Activated CD4-positive, alpha-beta T cell treated with anti-CD3 and anti-CD28 coated beads for 36 hours (primary cell): ENCODE data around the gene POU6F2. TPM values are rescaled to one million over a fixed set of nuclear protein-coding genes. Genes with fewer than 3 reads are reported as not detected.
A peak's percentile ranks its signal among the peaks of the same experiment; 100 is the strongest.

Experiments used
- ATAC-seq: fragments of 200-7000 bp; cut with Tn5 transposase; one replicate; pipeline ENCODE4 v1.10.0; 2021; ENCODE audit warnings: mild to moderate bottlenecking, moderate library complexity
- CTCF ChIA-PET: fragments of 350-600 bp; sonication (Branson Sonifier 250); formaldehyde crosslinking; loops from one replicate; lab custom pipeline; 2021; ENCODE audit warnings: antibody characterized with exemption; lab: Charles Lee
- POLR2A ChIA-PET: fragments of 350-600 bp; sonication (Branson Sonifier 250); formaldehyde crosslinking; loops from one replicate; lab custom pipeline; 2021; ENCODE audit warnings: antibody characterized with exemption, inconsistent platforms; lab: Charles Lee
- DNase-seq: peaks from one replicate; pipeline ENCODE4 v3.0.0-alpha.2; 2020
- H3K27ac Mint-ChIP-seq: one replicate; pipeline ENCODE4 v1.8.0; 2021; ENCODE audit warnings: mixed read lengths
- H3K27me3 Mint-ChIP-seq: one replicate; pipeline ENCODE4 v1.8.0; 2021; ENCODE audit warnings: mixed read lengths
- H3K36me3 Mint-ChIP-seq: one replicate; pipeline ENCODE4 v1.8.0; 2021; ENCODE audit warnings: low read depth, mixed read lengths
- H3K4me1 Mint-ChIP-seq: one replicate; pipeline ENCODE4 v1.8.0; 2021; ENCODE audit warnings: mixed read lengths
- H3K4me3 Mint-ChIP-seq: one replicate; pipeline ENCODE4 v1.8.0; 2021; ENCODE audit warnings: mild to moderate bottlenecking, moderate library complexity, mixed read lengths
- H3K9me3 Mint-ChIP-seq: one replicate; pipeline ENCODE4 v1.8.0; 2021; ENCODE audit warnings: low read depth, mixed read lengths
- intact Hi-C, 2 experiments: fragments of 100-400 bp; cut with DNase I in 1 of 2; cut with micrococcal nuclease in 1 of 2; formaldehyde crosslinking; loops; one replicate each; pipeline versions ENCODE4 v1.14.2 to v1.15.1; 2022 to 2024; cut with DNase I, micrococcal nuclease
- total RNA-seq, 2 experiments: library from RNA; stranded (reverse); gene quantifications; one replicate each; pipeline ENCODE4 v1.2.3, GENCODE V29; 2021

Gene POU6F2
- total RNA-seq, 2 experiments from 2014 or later: not detected

DNA sequence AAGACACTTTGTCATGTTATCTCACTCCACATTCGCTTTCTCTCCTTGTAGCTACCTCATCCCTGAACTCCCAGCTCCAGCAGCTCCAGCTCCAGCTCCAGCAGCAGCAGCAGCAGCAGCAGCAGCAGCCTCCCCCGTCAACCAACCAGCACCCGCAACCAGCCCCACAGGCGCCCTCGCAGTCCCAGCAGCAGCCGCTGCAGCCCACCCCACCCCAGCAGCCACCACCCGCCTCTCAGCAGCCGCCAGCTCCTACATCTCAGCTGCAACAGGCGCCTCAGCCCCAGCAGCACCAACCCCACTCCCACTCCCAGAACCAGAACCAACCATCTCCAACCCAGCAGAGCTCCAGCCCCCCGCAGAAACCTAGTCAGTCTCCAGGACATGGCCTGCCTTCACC is 361.9 kb downstream of the POU6F2 start:
- no peaks in the 10 kb centered on the region for H3K4me1 Mint-ChIP-seq
- H3K4me3 Mint-ChIP-seq: no peak overlapping the region

DNA sequence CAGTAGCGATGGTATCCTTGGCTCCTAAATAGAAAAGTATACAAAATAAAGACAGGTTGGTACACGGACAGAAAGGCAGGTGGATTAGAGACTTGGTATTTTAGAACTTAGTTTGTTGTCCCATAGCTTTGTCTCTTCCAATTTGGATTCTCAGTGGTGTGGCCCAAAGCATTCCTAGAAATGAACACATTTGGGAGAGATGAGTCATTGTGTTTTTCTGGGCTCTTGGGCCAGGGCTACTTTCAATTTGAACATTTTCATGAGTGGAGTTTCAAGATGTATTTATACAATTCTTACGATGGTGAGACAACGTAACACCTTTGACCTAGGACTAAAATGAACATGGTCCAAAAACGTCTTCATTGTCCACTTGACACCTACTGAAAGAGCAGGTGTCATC is 363.4 kb downstream of the POU6F2 start:
- Mint-ChIP-seq H3K4me1 (no peaks in the 10 kb centered on the region), H3K9me3 (no peaks in the 10 kb centered on the region), H3K27ac (no peak overlapping the region), H3K36me3 (no peaks in the 10 kb centered on the region), H3K27me3 (peaks cover 11% of the 10 kb centered on the region), H3K4me3 (no peak overlapping the region)
- ChIA-PET POLR2A (no interaction called here), CTCF (interaction anchor here (0.5 kb wide), 1 partner anchor 295 kb away, joined by 3 read pairs; no protein-coding TSS in a partner anchor)
- ATAC-seq: no peak
- intact Hi-C loops: no loop called here
- no peak for DNase-seq

More for the DNA sequence above, 361.9 kb downstream of the POU6F2 start:
- H3K27ac Mint-ChIP-seq: no peak overlapping the region
- CTCF ChIA-PET: no interaction called here
- H3K36me3 Mint-ChIP-seq: no peaks in the 10 kb centered on the region
- POLR2A ChIA-PET: no interaction called here
- intact Hi-C loops: no loop called here
- peaks cover 14% of the 10 kb centered on the region for H3K27me3 Mint-ChIP-seq
- ATAC-seq (no peak), DNase-seq (no peak)
- no peaks in the 10 kb centered on the region for H3K9me3 Mint-ChIP-seq

- no peaks in the 10 kb centered on the region for H3K36me3 Mint-ChIP-seq
- intact Hi-C loops: no loop called here
- peaks cover 8% of the 10 kb centered on the region for H3K27me3 Mint-ChIP-seq
- H3K9me3 Mint-ChIP-seq: no peaks in the 10 kb centered on the region
- no peak for DNase-seq
- POLR2A ChIA-PET: no interaction called here
- CTCF ChIA-PET: interaction anchor here (0.6 kb wide), 1 partner anchor 172 kb away, joined by 3 read pairs; no protein-coding TSS in a partner anchor
- no peaks in the 10 kb centered on the region for H3K4me1 Mint-ChIP-seq
- no peak for ATAC-seq
- H3K4me3 Mint-ChIP-seq: no peak overlapping the region
- H3K27ac Mint-ChIP-seq: no peak overlapping the region
Observed at GRCh38 chr7:39342763-39343162, 365.1 kb downstream of the POU6F2 start.

DNA sequence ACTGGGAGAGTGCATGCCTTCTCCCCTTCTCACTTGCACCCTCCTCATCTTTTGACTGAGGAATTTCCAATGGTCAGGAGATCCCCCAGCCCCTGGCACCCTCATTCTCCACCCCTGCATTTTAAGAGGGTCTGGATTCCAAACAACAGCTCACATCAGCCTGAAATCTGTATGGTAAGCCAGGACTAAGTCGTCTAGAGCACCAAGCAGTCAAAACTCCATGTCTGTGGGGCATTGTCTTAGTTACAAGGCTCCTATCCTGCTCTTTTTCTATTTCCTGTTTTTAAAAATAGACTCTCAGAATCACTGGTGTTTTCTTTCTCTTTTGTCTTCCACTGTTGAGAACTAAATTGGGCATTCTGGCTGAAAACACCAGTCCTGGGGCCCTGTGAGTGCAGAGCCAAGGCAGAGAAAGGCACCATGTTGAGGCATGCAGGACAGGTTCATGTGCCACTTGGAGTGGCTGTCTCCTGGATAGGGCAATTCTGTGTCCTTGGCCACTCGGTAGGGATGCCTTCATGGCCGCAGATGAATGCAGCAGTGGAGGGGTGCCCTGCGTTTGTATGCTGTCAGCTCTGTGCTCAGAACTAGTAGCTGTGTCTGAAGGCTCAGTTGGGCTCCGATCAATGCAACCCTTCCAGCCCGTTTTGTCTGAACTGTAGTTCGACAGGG is 371.9 kb downstream of the POU6F2 start:
- no peak overlapping the region for H3K27ac Mint-ChIP-seq
- POLR2A ChIA-PET: no interaction called here
- peaks cover 2% of the 10 kb centered on the region for H3K27me3 Mint-ChIP-seq
- DNase-seq (no peak), ATAC-seq (no peak)
- H3K4me1 Mint-ChIP-seq: no peaks in the 10 kb centered on the region
- intact Hi-C loops: no loop called here
- no peak overlapping the region for H3K4me3 Mint-ChIP-seq
- CTCF ChIA-PET: interaction anchor here (0.8 kb wide), 1 partner anchor 61 kb away, joined by 4 read pairs; no protein-coding TSS in a partner anchor
- H3K9me3 Mint-ChIP-seq: no peaks in the 10 kb centered on the region
- no peaks in the 10 kb centered on the region for H3K36me3 Mint-ChIP-seq

DNA sequence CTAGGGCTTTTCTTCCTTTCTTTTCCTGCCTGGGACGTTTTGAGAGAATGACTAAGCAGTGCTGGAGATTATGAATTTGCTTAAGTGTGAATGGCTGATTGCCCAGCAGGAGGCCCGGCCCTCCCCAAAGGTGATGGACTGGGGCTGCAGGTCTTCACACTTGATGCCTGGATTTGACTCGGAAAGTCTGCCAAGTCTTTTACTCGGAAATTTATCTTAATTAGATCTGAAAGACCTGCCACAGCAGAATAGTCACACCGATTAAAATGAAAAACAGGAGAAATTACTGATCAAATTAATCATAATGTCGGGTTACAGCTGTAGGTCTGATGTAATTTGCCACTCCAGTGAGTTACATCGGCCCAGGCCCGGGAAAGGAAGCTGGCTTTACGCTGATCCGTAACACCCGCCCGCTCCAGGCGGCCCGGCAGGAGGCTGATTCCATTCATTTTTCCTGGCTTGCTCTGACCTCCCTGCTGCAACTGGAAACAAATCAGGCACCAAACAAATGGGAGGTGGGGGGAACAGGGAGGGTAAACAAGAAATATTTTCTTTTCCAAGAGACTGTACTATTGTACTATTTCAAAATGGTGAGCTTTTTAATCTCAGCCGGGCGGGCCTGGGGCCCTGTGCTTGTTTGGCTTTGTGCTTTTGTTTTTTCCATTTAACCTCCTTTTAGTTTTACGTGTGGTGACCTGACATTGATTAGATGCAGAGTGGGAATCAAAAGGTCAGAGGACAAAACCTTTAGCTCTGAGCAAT is 376.1 kb downstream of the POU6F2 start:
- Mint-ChIP-seq H3K4me3 (no peak overlapping the region), H3K9me3 (no peaks in the 10 kb centered on the region)
- CTCF ChIA-PET: no interaction called here

GRCh38 chr7:39355664-39356063 is 378.0 kb downstream of the POU6F2 start:
- CTCF ChIA-PET: no interaction called here

More for the DNA sequence above, 376.1 kb downstream of the POU6F2 start:
- Mint-ChIP-seq H3K27me3 (no peaks in the 10 kb centered on the region), H3K36me3 (no peaks in the 10 kb centered on the region), H3K27ac (no peak overlapping the region), H3K4me1 (peaks cover 8% of the 10 kb centered on the region)
- POLR2A ChIA-PET: no interaction called here
- no peak for DNase-seq
- intact Hi-C loops: no loop called here
- ATAC-seq: no peak

DNA sequence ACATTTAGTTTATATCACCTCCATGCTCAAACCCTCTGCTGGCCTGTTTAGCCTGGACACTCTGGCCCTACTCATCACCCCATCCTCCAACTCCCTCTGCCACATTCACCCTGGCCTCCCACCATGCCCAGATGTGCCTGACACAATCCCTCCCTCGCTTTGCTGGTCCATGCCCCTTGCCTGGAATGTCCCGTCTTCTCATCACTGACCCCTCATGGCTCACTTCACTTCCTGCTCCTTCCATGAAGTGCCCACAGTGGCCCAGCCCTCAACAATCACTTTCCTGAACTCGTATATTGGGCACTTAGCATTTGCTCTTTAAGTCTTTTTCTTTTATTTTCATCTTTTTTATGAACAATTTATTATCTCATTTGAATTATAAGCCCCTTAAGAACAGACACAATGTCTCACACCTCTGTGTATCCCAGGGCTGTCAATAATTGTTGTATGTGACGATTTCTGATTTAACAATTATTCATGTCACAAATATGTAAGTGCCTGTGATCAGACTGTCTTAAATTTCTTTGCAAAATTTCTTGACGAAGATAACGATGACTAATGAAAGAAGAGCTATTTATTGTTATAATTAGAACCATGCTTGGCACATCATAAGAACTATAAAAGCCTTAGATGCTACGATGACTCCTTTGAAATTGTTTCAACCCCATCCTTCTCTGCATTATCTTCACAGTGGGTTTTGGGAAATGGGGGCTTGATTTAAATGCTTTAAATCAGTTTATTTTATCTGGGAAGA is 378.6 kb downstream of the POU6F2 start:
- CTCF ChIA-PET: no interaction called here
- H3K27ac Mint-ChIP-seq: peak overlapping the region; percentile 20
- H3K4me3 Mint-ChIP-seq: no peak overlapping the region

More at GRCh38 chr7:39355664-39356063, 378.0 kb downstream of the POU6F2 start:
- no peaks in the 10 kb centered on the region for H3K9me3 Mint-ChIP-seq
- DNase-seq (no peak), ATAC-seq (no peak)
- intact Hi-C loops: no loop called here
- H3K4me3 Mint-ChIP-seq: no peak overlapping the region
- no peaks in the 10 kb centered on the region for H3K27me3 Mint-ChIP-seq
- POLR2A ChIA-PET: no interaction called here
- H3K27ac Mint-ChIP-seq: no peak overlapping the region
- peaks cover 8% of the 10 kb centered on the region for H3K4me1 Mint-ChIP-seq
- H3K36me3 Mint-ChIP-seq: no peaks in the 10 kb centered on the region

DNA sequence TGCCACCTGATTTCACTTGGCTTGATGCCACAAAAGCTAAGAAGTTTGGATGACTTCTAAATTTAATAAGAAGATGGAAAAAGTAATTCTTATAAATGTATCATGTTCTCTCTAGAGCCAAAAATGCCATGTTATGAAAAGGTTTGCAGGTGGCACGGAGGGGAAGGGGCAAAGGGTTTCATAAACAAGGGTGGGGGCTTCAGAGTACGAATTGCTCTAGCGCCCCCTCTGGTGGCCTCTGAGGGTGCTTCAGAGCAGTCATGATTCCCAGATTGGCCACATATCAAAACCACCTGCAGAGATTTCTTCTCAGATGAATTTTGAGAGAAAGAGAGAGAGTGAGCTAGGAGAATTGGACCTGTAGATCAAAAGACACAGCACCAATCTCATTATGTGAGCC is 379.9 kb downstream of the POU6F2 start:
- H3K4me3 Mint-ChIP-seq: no peak overlapping the region
- H3K4me1 Mint-ChIP-seq: peaks cover 8% of the 10 kb centered on the region
- no peak overlapping the region for H3K27ac Mint-ChIP-seq
- no peak for ATAC-seq
- no peaks in the 10 kb centered on the region for H3K9me3 Mint-ChIP-seq
- peak; percentile 25 for DNase-seq
- POLR2A ChIA-PET: no interaction called here
- H3K27me3 Mint-ChIP-seq: peaks cover 3% of the 10 kb centered on the region
- intact Hi-C loops: no loop called here
- CTCF ChIA-PET: interaction anchor here (1.1 kb wide), 1 partner anchor 11 kb away, joined by 5 read pairs; no protein-coding TSS in a partner anchor
- H3K36me3 Mint-ChIP-seq: no peaks in the 10 kb centered on the region

More for the DNA sequence above, 378.6 kb downstream of the POU6F2 start:
- intact Hi-C loops: no loop called here
- Mint-ChIP-seq H3K4me1 (peaks cover 8% of the 10 kb centered on the region), H3K36me3 (no peaks in the 10 kb centered on the region), H3K9me3 (no peaks in the 10 kb centered on the region), H3K27me3 (no peaks in the 10 kb centered on the region)
- POLR2A ChIA-PET: no interaction called here
- no peak for DNase-seq
- no peak for ATAC-seq

DNA sequence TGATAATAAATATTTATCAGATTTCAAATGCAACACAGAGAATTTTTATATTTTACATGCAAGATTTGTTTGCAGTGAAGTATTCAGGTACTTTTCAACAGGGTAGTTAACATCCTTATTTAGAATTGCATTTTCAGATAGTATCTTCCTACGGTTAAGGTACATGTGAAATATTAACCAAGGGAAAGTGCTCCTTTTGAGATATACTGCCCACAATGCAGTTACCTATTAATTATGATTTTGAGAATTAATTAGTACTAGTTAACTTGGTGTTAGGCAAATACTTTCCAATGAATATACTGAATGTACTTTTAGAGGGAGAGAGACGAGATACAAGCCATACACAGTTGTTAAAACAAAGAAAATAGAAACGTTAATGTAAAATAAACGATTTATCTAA is 382.3 kb downstream of the POU6F2 start:
- intact Hi-C loops: no loop called here
- H3K27me3 Mint-ChIP-seq: peaks cover 9% of the 10 kb centered on the region
- H3K27ac Mint-ChIP-seq: no peak overlapping the region
- peaks cover 8% of the 10 kb centered on the region for H3K4me1 Mint-ChIP-seq
- CTCF ChIA-PET: no interaction called here
- POLR2A ChIA-PET: no interaction called here
- H3K36me3 Mint-ChIP-seq: no peaks in the 10 kb centered on the region
- no peak for ATAC-seq
- no peak overlapping the region for H3K4me3 Mint-ChIP-seq
- H3K9me3 Mint-ChIP-seq: no peaks in the 10 kb centered on the region
- no peak for DNase-seq

- no peak overlapping the region for H3K27ac Mint-ChIP-seq
- H3K36me3 Mint-ChIP-seq: no peaks in the 10 kb centered on the region
- no peak for ATAC-seq
- H3K27me3 Mint-ChIP-seq: peaks cover 9% of the 10 kb centered on the region
- intact Hi-C loops: no loop called here
- no peaks in the 10 kb centered on the region for H3K9me3 Mint-ChIP-seq
- POLR2A ChIA-PET: no interaction called here
- H3K4me1 Mint-ChIP-seq: peaks cover 4% of the 10 kb centered on the region
- no peak overlapping the region for H3K4me3 Mint-ChIP-seq
- CTCF ChIA-PET: no interaction called here
- DNase-seq: no peak
Observed at GRCh38 chr7:39360766-39361165, 383.1 kb downstream of the POU6F2 start.

- no peaks in the 10 kb centered on the region for H3K36me3 Mint-ChIP-seq
- no peak for DNase-seq
- H3K4me1 Mint-ChIP-seq: peaks cover 2% of the 10 kb centered on the region
- H3K4me3 Mint-ChIP-seq: no peak overlapping the region
- intact Hi-C loops: no loop called here
- ATAC-seq: no peak
- no peaks in the 10 kb centered on the region for H3K9me3 Mint-ChIP-seq
- POLR2A ChIA-PET: no interaction called here
- H3K27ac Mint-ChIP-seq: no peak overlapping the region
- CTCF ChIA-PET: interaction anchor here (1.4 kb wide), 1 partner anchor 28 kb away, joined by 3 read pairs; no protein-coding TSS in a partner anchor
- peaks cover 13% of the 10 kb centered on the region for H3K27me3 Mint-ChIP-seq
Observed at GRCh38 chr7:39365751-39366295, 388.1 kb downstream of the POU6F2 start.
